Measurements from ENCODE around the gene ZNF800. TPM values are rescaled to one million over a fixed set of nuclear protein-coding genes. Genes with fewer than 3 reads are reported as not detected.

ZNF800 gene
- total RNA-seq, 1 experiment from 2014 or later = 15.9 TPM

DNA sequence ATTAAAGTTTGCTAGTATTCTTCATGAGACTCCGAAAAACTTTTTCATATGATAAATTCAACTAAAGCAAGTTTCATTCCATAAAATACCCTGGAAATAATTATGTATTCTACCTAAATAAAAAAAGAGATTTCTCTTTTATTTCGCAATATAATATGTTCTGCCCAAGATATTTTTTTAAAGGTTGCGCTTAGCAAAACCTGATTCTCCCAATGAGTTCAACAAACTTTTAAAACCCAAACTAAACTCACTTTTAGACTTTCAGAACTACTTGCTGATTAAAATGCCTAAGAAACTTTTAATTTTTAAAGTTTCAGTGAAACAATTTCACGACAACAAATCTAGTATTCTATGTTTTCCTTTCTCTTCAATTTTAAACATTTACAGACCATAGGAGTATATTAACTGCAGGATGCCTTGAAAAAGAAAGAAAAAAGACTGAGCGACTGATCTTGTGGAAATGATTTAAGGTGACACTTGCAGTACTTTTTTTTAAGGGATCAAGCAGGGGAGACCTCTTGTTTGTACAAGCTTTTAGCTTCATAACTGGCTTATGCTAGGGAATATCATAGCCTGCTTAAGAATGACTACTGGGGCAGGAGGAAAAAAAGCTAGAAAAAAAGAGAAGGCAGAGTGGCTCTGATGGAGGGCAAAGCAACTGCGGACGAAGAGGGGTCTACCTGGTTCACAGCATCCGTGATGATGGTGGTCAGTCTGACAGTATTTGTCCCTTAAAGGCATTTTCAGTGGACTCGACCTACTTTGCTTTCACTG, 1.5 kb downstream of the ZNF800 start:
- peak; percentile 61 for DNase-seq (ENCODE audit: low spot score)

GRCh38 chr7:127390186-127390816, 2.2 kb downstream of the ZNF800 start:
- DNase-seq (ENCODE audit: low spot score) = peak; percentile 47

DNA sequence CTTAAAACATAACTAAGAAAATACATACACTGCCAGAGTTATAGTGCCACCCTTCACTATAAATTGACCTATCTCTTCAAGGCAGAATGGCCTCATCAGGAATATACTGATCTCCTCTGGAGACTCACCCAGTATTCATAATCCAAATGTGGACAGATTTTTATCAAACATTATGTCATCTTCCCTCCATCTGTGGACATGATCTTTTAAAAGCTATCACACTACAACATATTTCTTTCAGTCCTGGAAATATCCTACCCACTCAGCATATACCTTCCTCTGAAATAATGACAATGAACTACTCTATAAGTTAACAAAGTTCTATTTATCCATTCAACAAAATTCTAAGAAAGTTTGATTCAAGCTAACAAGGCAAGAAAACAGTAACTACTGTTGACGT, 3.2 kb downstream of the ZNF800 start:
- no peak for DNase-seq (ENCODE audit: low spot score)

- no peak for DNase-seq (ENCODE audit: low spot score)
These were observed 4.5 kb downstream of the ZNF800 start for GRCh38 chr7:127387974-127388373.

DNA sequence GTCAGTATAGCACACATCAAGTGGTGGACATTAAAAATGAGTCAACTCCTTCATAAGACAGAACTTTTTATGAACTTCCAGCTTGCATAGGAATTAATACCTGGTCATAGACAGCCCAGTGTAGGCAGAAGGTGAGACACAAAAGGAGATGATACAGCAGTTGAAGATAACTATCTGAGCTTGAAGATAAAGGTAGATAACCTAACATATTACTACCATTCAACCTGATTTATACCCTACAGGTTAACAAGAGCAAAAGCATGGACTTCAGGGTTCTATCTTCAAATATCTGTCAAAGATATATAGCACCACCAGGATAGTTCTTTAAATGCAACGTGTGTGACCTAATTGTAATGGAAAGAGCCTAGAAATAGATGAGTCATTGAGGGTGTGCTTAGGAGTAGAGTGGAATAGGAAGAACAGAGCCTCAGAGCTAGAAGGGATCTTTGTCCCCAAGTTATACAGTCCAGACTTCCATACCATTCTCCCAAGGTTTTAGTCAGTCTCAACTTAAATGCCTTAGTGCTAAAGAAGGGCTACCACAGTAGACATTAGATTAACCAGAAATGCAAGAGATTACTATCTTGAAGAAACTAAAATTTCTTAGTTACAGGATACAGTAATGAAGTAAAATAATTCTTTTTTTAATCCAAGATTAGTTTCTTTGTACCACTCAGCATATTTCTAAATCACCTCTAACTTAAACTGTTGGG, 9.2 kb downstream of the ZNF800 start:
- DNase-seq (ENCODE audit: low spot score) = peak; percentile 33

DNA sequence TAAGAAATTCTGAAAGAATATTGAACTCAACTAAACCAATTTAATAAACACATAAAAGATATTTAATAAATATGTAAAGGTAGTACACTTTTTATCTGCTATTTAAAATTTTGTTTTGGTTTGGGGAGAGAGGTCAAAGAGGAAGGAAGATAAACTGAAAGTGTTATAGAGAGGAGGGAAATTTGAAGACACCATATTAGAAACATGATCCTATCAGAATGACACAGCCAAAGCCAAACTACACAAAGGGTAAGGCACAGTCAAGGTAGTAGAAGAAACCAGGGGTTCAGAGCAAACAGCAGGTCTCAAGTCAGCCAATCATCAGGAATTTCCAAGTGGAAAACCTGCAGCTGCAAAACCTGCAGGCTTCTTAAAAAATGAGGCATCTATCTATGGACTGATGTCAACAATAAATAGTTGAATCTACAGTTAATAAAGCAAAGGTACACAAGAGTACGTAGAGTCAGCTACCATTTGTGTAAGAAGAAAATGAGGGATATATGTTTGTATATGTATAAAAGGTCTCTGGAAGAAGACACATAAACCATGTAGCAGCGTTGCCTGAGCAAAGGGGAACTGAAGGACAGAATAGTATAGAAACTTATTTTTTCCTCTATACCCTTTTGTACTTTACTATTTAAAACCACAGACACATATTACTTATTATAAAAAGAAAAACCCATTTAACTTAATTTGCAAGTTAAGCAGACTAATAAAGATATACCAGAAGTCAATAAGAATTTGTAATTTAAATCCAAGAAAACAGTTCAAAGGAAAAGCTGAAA, 10.0 kb downstream of the ZNF800 start:
- no peak for DNase-seq (ENCODE audit: low spot score)

DNA sequence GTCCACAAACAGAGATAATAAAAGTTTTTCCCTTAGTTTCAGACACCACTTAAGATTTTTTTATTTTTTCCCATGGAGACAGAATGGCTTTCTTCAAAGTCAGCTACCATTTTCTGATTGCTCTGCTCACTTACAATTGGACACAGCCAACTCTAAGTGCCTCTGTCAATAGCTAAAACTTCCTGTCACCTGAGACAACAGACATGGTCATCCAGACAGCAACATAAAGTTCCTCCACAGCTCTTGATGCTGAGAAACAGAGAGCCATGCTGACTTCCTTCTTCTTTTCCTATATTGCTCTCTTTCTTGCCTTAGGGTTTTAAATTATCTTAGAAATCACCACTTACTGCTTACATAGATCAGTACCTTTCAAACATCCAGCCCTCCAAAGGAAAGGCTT, 12.0 kb downstream of the ZNF800 start:
- DNase-seq (ENCODE audit: low spot score) = no peak

GRCh38 chr7:127379642-127380041, 12.9 kb downstream of the ZNF800 start:
- no peak for DNase-seq (ENCODE audit: low spot score)

GRCh38 chr7:127378537-127378936, 14.0 kb downstream of the ZNF800 start:
- DNase-seq (ENCODE audit: low spot score) = no peak

DNA sequence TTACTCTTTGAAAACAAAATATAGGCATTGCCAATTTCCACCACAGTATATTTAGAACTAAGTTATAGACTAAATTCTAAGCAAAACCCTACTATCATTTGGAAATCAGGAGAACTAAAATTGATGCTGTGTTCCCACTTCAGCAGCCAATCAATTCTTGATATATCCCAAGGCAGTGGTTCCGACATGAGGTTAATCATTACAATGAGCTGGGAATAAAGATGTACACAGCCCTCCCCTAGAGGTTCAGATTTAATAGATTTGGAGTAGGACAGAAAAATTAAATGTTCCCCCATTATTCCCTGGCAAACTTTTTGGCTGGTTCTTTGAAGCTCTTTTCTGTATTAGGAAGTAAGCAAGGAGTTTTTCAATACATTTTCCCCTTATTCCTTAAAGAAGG, 15.1 kb downstream of the ZNF800 start:
- no peak for DNase-seq (ENCODE audit: low spot score)

GRCh38 chr7:127375631-127376030, 16.9 kb downstream of the ZNF800 start:
- no peak for DNase-seq (ENCODE audit: low spot score)

GRCh38 chr7:127367679-127368078, 24.8 kb downstream of the ZNF800 start:
- DNase-seq (ENCODE audit: low spot score) = no peak

DNA sequence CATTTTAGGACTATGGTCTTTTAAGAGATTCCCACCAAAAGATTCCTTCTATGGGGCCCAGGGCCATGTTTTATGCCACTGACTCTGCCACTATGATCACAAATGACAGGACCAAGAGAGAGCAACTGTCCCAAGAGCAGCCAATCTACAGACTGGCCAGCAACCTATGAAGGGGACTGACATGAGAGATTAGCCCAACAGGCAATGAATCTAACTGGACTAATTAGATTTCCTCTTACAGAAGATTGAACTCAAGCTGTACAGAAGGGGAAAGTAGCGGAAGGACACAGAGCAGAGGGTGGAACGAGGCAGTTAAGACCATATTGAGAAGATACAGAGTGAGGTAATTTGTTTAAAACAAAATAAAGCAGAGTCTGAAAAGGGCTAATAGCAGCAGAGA, 25.8 kb downstream of the ZNF800 start:
- no peak for DNase-seq (ENCODE audit: low spot score)

- no peak for DNase-seq (ENCODE audit: low spot score)
These were observed 26.6 kb downstream of the ZNF800 start for GRCh38 chr7:127365957-127366315.

DNA sequence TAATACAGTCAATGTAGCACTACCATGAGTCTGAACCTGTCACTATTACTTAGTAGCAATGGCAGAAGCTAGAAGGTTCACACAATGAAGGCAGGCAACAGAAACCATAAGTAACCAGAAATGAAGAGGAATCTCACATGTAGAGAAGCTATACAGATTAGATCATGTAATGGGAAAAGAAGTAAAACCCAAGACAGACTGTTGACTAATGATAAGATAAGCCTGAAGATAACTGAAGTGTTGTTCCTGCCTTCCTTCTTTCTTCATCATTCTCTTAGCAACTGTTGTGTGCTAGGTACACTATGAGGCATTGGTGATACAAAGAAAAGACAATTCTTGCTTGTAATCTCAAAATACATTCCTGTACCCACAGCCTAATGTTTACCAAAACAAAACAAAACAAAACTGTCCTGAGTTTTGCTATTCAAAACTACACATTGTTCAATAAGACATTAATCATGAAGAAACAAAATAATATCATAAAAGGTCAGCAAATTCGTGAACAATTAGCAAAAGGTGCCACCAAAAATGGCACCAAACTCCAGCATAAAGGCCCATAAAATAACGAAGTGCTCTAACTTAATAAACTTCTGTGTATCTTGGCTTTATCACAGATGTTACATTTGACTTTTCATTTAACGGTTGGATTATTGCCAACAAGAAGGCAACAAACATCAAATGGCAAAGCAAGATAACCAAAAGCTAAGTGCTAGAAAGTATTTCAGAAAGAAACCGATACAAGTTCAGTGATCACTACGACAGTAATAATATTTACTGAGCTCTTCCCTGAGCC, 27.1 kb downstream of the ZNF800 start:
- DNase-seq (ENCODE audit: low spot score) = no peak

DNA sequence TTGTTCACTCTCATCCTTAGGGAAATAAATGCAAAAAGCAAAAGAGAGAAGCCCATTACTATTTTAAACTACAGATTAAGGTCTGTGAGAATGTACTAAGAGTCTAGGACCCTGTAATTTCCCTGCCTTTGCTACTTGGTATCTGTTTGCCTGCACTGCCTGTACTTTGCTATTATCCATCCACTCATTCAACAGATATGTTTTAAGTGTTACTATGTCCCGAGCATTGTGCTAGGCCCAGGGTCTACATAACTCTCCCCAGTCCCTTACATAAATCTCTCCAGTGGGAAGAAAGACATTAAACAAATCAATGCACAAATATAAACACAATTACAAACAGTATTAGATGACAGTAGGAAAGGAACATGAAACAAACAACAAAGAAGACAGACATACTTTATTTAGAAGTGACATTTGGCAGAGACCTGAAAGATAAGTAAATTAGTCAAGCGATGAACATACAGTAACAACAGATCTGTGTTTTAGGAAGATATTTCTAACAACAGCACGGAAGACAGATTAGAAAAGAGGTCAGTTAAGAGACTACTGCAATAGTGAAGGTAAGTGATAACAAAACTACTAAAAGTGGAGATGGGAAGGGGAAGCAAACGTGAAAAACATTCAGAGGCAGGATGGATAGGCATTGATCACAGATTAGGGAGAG, 30.0 kb downstream of the ZNF800 start:
- DNase-seq (ENCODE audit: low spot score) = no peak

DNA sequence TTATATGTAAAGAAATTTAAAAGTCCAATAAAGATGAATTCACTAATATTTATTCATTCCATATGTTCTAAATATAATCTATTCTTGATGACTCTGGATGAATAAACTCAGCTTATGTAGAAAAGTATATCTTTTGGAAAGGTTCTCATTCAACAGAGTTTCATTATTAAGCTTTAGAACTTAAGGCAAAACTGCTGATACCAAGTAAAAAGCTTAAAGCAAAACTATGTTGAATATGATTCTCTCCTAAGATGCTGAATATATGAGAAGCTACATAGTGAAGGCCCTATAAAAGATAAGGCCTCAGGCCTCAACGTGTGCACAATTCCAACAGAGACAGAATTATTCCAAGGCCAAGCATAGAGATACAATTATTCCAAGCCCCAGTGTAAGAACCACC, 30.8 kb downstream of the ZNF800 start:
- DNase-seq (ENCODE audit: low spot score) = no peak

- DNase-seq (ENCODE audit: low spot score) = no peak
These were observed 33.5 kb downstream of the ZNF800 start for GRCh38 chr7:127359011-127359410.

- no peak for DNase-seq (ENCODE audit: low spot score)
These were observed 38.6 kb downstream of the ZNF800 start for GRCh38 chr7:127353897-127354296.

- DNase-seq (ENCODE audit: low spot score) = no peak
These were observed 41.9 kb downstream of the ZNF800 start for GRCh38 chr7:127350586-127350985.

DNA sequence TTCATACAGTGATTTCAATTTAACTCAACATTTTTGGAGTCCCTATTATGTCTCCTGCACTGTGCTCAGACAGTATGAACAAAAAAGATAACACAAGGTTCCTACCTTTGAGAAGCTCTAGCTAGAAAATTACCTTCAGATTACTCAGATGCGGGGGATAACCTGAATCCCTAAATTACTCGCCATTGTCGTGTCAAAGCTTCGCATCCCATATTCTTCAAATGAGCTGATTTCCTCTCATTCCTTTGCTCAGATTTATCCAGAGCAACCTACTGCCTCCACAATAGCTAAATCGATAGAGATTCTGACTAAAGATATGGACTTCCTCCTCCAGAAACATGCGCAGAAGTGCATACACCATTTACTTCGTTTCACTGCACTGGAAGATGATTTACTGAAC, 42.6 kb downstream of the ZNF800 start:
- no peak for DNase-seq (ENCODE audit: low spot score)
